Stimulated activated naive CD8-positive, alpha-beta T cell treated with anti-CD3 and anti-CD28 coated beads, Interleukin-15, amount 100 ng/mL, for 72 hours (primary cell): ENCODE results near the gene TEX52.

ENCODE experiments used
- ATAC-seq: fragments of 150-1000 bp; cut with Tn5 transposase; 2 replicates; pipeline ENCODE4 v1.10.0; 2021; ENCODE audit warnings: mild to moderate bottlenecking, moderate library complexity
- DNase-seq, 2 donors: peaks; one replicate each; pipeline ENCODE4 v3.0.0; 2021 to 2022
- H3K27ac Mint-ChIP-seq, 2 donors: one replicate each; pipeline ENCODE4 v1.8.0; 2022; ENCODE audit warnings: mild to moderate bottlenecking in 2 of 2, mixed read lengths in 2 of 2, moderate library complexity in 2 of 2
- H3K27me3 Mint-ChIP-seq: one replicate; pipeline ENCODE4 v1.8.0; 2022; ENCODE audit warnings: mixed read lengths
- H3K4me1 Mint-ChIP-seq: one replicate; pipeline ENCODE4 v1.8.0; 2022; ENCODE audit warnings: mild to moderate bottlenecking, mixed read lengths
- H3K4me3 Mint-ChIP-seq, 2 donors: one replicate each; pipeline ENCODE4 v1.8.0; 2022; ENCODE audit warnings: mild to moderate bottlenecking in 2 of 2, mixed read lengths in 2 of 2, moderate library complexity in 1 of 2
- H3K9me3 Mint-ChIP-seq, 2 donors: one replicate each; pipeline ENCODE4 v1.8.0; 2022; ENCODE audit warnings: mixed read lengths in 2 of 2

The TEX52 gene

DNA sequence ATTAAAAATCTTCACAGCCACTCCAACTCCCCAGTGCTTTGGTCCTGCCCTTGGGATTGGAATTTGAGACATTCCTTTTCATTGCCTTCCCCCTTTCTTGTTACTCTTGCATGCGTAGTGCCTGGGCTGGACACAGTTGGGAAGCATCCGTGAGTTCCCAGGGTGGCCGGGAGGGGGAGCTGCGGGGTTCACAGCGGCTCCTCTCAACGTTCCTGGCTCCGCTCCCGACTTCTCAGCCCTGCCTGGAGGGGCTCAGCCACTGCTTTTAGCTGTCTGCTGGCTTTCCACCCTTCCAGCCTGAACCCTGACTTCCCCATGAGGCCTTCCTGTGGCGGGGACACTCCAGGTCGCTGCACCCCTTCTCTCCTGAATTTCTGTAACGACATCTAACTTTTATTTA lies 3.2 kb downstream of the TEX52 start:
- Mint-ChIP-seq H3K27me3 (no peaks in the 10 kb centered on the region), H3K4me1 (peaks cover 5% of the 10 kb centered on the region), H3K4me3 (no peak overlapping the region), H3K9me3 (no peaks in the 10 kb centered on the region), H3K27ac (peak overlapping the region in 1 of 2 donors; percentile 96)
- DNase-seq (peak; percentile 38), ATAC-seq (peak; percentile 56)

DNA sequence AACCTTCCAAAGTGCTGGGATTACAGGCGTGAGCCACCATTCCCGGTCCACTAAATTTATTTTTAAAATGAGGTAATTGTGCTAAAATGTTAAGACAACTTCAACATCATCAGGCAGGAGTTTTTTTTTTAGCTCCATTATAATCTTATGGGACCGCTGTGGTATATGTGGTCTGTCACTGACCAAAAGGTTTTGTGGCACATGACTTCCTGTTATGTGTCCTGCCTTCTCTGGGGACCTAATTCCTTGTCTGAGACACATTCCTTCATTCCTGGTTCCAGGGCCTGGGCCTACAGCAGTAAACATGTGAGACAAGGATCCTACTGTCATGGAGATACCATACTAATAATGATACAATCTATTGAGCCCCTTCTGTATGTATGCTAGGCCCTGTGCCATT lies 4.9 kb downstream of the TEX52 start:
- Mint-ChIP-seq H3K27me3 (no peaks in the 10 kb centered on the region), H3K4me3 (no peak overlapping the region), H3K4me1 (peaks cover 5% of the 10 kb centered on the region), H3K27ac (peak overlapping the region in 1 of 2 donors; percentile 19), H3K9me3 (no peaks in the 10 kb centered on the region)
- no peak for ATAC-seq
- no peak for DNase-seq

DNA sequence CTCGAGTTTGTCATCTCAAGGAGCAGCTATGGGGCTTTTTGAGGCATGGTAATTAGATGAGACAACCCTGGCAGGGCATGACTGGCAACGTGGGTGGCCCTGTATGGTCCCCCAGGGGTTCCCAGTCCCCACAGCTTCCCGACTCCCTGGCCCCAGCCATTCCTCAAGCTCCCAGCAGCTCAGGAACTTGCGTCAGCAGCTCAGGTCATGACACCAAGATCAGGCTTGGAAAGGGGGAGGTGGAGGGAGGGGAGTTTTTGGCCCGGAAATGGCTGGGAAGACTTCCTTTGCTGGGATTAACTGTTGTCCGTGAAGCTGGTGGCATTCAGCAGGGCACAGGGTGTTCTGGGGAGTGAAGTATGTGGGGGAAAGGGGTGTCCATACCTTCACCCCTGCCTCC lies 11.6 kb downstream of the TEX52 start:
- no peaks in the 10 kb centered on the region for H3K9me3 Mint-ChIP-seq
- DNase-seq (no peak), ATAC-seq (no peak)
- H3K27me3 Mint-ChIP-seq: no peaks in the 10 kb centered on the region
- H3K27ac Mint-ChIP-seq: no peak overlapping the region
- peaks cover 5% of the 10 kb centered on the region for H3K4me1 Mint-ChIP-seq
- no peak overlapping the region for H3K4me3 Mint-ChIP-seq

DNA sequence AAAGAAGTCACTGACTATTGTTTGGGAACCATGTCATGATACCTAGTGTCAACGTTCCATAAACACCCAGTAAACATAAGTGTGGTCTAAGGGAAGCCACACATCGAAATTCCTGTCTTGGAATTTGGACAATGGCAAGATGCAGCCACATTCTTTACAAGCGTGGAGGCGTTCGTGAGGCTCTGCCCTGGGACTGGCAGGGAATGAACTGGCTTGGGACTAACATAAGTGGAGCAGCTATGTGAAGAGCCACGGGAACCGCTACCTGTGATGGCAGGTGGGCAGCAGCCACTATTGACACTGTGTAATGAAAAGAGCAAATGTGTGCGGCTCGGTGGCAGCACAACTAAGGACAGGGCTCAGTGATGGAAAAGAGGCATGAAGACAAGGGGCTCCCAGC lies 12.1 kb downstream of the TEX52 start:
- Mint-ChIP-seq H3K27ac (peak overlapping the region; percentile 69 to 84), H3K27me3 (no peaks in the 10 kb centered on the region), H3K4me3 (no peak overlapping the region), H3K9me3 (no peaks in the 10 kb centered on the region), H3K4me1 (peaks cover 5% of the 10 kb centered on the region)
- DNase-seq (no peak), ATAC-seq (no peak)

- no peak for ATAC-seq
- Mint-ChIP-seq H3K4me3 (no peak overlapping the region), H3K27me3 (no peaks in the 10 kb centered on the region), H3K9me3 (no peaks in the 10 kb centered on the region), H3K27ac (no peak overlapping the region), H3K4me1 (no peaks in the 10 kb centered on the region)
- no peak for DNase-seq
Measured at GRCh38 chr12:2842948-2843347, 13.9 kb downstream of the TEX52 start.

DNA sequence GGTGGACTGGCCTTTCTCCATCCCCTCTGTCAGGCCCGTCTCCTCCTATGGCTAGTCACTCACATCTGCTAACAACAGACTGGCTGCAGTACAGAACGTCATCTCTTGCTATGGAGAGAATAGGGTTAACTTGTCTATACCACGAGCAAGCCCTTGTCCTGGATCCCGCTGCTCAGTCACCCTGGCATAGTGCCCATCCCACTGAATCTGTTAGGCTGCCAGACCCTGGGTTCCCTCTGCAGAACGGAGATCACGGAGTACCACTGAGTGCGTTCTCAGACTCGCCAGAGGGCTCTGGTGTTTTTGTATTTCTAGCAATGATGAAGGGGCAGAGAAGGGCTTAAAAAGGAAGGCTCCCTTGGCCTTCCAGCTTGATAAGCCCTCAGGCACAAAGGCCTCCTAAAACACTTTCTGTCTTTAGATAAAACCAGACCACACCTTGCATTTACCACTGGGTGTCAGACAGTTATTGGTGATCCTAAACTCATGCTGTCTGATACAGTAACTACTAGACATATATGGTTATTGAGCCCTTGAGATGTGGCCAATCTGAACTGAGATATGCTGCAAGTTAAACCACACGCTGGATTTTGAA lies 15.7 kb downstream of the TEX52 start:
- no peaks in the 10 kb centered on the region for H3K27me3 Mint-ChIP-seq

DNA sequence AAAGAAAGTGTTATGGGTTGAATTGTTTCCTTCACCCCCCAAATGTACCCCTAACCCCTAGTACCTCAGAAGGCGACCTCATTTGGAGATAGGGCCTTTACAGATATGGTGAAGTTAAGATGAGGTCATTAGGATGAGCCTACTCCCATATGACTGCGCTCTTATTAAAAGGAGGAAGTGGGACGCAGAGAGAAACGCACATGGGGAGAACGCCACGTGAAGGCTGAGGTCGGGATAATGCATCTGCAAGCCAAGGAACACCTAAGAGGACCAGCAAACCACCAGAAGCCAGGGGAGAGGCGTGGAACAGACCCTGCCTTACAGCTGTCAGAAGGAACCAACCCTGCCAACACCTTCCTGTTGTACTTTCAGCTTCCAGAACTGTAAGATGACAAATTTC lies 20.3 kb downstream of the TEX52 start:
- no peak for ATAC-seq
- no peak overlapping the region for H3K27ac Mint-ChIP-seq
- no peaks in the 10 kb centered on the region for H3K27me3 Mint-ChIP-seq
- H3K4me3 Mint-ChIP-seq: no peak overlapping the region
- no peak for DNase-seq
- peaks cover 16% of the 10 kb centered on the region for H3K4me1 Mint-ChIP-seq
- H3K9me3 Mint-ChIP-seq: no peaks in the 10 kb centered on the region

More for the DNA sequence above, 15.7 kb downstream of the TEX52 start:
- Mint-ChIP-seq H3K4me3 (no peak overlapping the region), H3K27ac (no peak overlapping the region), H3K9me3 (no peaks in the 10 kb centered on the region), H3K4me1 (no peaks in the 10 kb centered on the region)
- ATAC-seq (no peak), DNase-seq (no peak)

DNA sequence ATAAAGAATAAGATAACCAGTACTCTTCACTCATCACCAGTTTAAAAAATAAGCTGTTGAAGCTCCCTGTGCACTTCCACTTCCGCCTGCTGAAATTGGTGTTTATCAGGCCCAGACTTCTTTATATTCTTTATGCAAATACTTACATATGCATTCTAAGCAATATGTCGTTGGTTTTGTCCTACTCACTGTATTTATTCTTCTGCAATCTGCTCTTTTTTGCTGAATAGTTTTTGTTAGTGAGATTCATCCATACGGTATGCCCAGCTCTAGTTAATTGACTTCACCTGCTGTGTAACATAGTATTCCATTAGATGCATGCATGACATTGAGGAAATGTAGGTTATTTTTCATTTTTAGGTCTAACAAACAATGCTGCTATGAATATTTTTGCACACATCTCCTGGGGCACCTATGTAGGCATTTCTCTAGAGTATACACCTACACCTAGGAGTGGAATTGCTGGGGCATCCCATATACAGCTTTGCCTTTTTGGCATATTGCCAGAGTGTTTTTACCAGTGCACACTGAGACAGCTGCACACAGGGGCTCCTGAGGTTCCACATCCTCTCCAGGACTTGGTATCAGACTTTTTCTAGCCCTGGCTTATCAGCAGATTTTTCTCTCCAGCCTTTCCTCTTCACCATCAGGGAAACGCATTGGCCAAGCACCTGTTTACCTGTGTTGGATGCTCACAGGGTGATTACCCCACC lies 21.0 kb downstream of the TEX52 start:
- peak overlapping the region in 1 of 2 donors; percentile 83 for H3K27ac Mint-ChIP-seq
- no peak overlapping the region for H3K4me3 Mint-ChIP-seq
- ATAC-seq (no peak), DNase-seq (no peak)
- peaks cover 16% of the 10 kb centered on the region for H3K4me1 Mint-ChIP-seq
- H3K9me3 Mint-ChIP-seq: no peaks in the 10 kb centered on the region
- no peaks in the 10 kb centered on the region for H3K27me3 Mint-ChIP-seq

DNA sequence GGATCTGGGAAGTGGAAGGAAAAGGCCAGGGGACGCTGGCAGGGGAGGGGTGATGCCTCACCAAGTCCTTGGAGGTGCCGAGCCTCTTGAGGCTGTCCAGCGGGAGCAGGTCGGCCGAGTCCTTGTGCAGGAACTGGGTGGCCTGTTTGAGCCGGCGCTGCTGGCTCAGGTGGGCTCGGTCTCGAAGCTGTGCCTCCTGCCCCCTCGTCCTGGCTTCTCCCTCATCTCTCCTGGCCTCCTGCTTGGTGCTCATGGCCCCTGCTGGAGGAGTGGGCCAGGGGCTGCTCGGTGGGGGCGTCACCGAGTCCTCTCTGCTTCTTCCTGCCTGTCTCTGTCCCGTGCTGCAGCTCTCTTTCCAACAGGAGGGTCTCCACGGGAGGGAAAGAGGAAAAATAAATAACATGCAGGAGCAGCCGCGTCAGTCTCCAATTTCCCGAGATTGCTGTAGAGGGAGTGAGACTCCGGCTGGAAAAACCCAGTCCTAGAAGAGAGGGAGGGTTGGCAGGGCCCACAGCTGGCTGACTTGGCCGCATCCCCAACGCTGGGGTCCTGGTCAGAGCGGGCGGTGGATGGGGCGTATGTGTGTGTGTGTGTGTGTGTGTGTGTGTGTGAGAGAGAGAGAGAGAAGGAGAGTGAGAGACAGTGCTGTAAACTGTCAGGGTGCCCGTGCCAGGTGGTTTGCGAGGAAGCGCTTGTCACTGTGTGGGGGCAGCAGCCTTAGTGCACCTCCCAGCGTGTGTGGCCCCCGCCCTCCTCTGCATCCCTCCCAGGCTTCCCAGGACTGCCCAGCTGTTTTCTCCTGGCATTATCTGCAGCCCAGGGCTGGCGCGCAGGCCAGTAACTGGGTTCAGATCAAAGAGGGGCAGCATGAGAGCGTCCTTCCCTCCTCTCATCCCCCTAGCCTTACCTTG lies 22.0 kb downstream of the TEX52 start, which contains the start of gene NRIP2:
NRIP2 (minus strand) TSS at position 455 of the 911 bp plus-strand sequence; CDS start at position 403, 52 bp downstream.
- Mint-ChIP-seq H3K4me3 (no peak within 1 kb of the TSS), H3K27me3 (no peaks in the 10 kb centered on the region), H3K9me3 (no peaks in the 10 kb centered on the region), H3K27ac (peak within 1 kb of the TSS; percentile 83 to 86), H3K4me1 (peaks cover 16% of the 10 kb centered on the region)
- DNase-seq (no peak), ATAC-seq (no peak)

DNA sequence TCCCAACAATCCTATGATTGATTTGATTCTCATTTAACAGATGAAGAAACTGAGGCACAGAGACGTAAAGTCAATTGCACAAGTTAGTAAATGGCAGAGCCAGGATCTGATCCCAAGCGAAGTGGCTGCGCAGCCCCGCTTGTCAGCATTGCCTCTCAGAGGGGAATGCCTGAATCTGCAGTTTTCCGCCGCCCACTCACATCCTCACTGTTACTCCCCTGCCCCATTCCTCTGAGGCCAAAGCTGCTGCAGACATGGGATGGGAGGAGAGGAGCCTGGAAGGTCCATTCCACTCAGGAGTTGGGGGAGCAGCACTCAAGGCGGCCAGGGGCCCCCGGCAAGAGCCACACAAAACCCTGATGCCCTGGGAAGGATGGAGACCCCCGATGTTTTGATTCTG lies 23.0 kb downstream of the TEX52 start:
- Mint-ChIP-seq H3K27me3 (no peaks in the 10 kb centered on the region), H3K9me3 (no peaks in the 10 kb centered on the region), H3K27ac (peak overlapping the region in 1 of 2 donors; percentile 86), H3K4me3 (no peak overlapping the region), H3K4me1 (peaks cover 16% of the 10 kb centered on the region)
- ATAC-seq: no peak
- DNase-seq: no peak

GRCh38 chr12:2833327-2833726 lies 23.5 kb downstream of the TEX52 start:
- H3K27ac Mint-ChIP-seq: peak overlapping the region in 1 of 2 donors; percentile 46
- H3K9me3 Mint-ChIP-seq: no peaks in the 10 kb centered on the region
- H3K4me1 Mint-ChIP-seq: peaks cover 16% of the 10 kb centered on the region
- H3K4me3 Mint-ChIP-seq: no peak overlapping the region
- no peak for ATAC-seq
- no peaks in the 10 kb centered on the region for H3K27me3 Mint-ChIP-seq
- no peak for DNase-seq

- Mint-ChIP-seq H3K27me3 (no peaks in the 10 kb centered on the region), H3K4me1 (peaks cover 16% of the 10 kb centered on the region), H3K27ac (peak overlapping the region; percentile 19 to 87), H3K4me3 (no peak overlapping the region), H3K9me3 (no peaks in the 10 kb centered on the region)
- ATAC-seq (no peak), DNase-seq (no peak)
Measured at GRCh38 chr12:2832550-2833127, 24.2 kb downstream of the TEX52 start.

DNA sequence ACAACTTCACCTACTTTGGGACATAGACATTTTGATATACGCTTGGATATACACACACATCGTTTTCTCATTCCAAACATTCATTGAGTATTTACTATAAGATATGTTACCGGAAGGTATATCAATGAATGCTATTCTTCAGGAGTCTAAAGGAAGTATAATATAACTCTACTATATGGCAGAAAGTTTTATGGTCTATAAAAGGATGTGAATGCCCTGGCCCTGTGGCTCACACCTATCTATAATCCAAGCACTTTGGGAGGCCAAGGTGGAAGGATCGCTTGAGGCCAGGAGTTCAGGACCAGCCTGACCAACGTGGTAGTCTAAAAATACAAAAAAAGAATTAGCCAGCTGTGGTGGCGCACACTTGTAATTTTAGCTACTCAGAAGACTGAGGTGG lies 27.6 kb downstream of the TEX52 start:
- Mint-ChIP-seq H3K9me3 (no peaks in the 10 kb centered on the region), H3K4me1 (peaks cover 4% of the 10 kb centered on the region), H3K27ac (no peak overlapping the region), H3K27me3 (no peaks in the 10 kb centered on the region), H3K4me3 (no peak overlapping the region)
- DNase-seq (no peak), ATAC-seq (no peak)

DNA sequence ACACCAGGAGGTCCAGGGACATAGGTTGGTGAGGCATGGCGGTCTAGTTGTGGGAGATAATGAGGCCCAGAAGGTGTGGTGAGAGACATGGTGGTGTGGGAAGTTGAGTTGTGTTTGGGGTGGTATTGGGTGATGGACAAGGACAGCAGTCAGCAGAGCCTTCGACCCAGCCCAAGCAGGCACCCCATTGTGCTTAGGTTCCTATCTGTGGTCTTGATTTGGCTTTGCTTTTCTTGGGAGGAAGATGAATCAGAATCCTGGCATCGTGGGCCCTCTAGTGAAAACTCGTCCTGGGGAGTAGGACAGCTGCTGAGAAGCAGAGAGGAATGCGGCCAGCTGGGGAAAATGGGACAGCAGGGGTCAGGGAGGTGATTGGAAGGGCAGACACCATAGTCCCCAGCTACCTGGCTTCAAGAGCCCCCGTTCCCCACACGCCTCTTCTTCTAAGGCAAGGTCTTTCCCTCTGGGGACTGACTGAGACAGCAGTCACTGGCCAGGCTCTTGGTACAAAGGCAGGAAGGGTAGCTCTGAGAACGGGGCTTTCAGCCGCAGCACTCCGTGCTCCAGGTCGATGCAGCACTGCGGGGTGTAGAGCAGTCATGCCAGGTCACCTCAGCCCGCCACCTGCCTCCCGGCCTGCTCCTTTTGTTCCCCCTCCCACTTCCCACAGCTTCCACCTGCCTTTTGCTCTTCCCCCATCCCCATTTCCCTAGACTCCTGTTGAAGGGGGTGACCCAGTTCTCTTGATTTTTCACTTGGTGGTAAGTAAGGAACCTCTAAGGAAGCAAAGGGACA lies 29.9 kb downstream of the TEX52 start:
- Mint-ChIP-seq H3K27ac (peak overlapping the region in 1 of 2 donors; percentile 75), H3K4me1 (no peaks in the 10 kb centered on the region), H3K9me3 (no peaks in the 10 kb centered on the region), H3K27me3 (no peaks in the 10 kb centered on the region), H3K4me3 (no peak overlapping the region)
- no peak for ATAC-seq
- no peak for DNase-seq

DNA sequence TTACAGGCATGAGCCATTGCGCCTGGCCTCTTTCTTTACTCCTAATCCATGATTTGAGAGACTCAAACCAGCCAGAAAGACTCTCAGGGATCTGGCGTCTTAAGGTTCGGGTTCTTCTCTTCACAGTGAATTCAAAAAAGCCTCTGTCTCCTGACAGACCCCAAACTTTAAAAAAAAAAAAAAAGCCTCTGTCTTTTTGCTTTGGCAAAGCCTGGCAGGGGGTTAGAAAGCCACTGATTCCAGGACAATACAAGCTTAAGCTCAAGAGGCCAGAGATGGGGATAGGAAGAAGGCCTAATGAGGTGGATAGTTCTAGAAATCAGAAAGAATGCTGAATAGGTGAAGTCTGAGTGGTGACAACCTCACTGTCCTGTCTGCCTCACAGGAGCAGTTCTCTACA lies 30.8 kb downstream of the TEX52 start:
- H3K9me3 Mint-ChIP-seq: no peaks in the 10 kb centered on the region
- H3K4me1 Mint-ChIP-seq: no peaks in the 10 kb centered on the region
- H3K27ac Mint-ChIP-seq: no peak overlapping the region
- DNase-seq: no peak
- no peak for ATAC-seq
- H3K27me3 Mint-ChIP-seq: no peaks in the 10 kb centered on the region
- H3K4me3 Mint-ChIP-seq: no peak overlapping the region
